ENCODE data around the gene GMPR. TPM values are rescaled to one million over a fixed set of nuclear protein-coding genes. Genes with fewer than 3 reads are reported as not detected.

Gene GMPR
- total and polyA plus RNA-seq, 2 donors (not counting 3 experiments of a cell fraction or from before 2014, with no cell fraction given), result 36.3 to 64.0 TPM

DNA sequence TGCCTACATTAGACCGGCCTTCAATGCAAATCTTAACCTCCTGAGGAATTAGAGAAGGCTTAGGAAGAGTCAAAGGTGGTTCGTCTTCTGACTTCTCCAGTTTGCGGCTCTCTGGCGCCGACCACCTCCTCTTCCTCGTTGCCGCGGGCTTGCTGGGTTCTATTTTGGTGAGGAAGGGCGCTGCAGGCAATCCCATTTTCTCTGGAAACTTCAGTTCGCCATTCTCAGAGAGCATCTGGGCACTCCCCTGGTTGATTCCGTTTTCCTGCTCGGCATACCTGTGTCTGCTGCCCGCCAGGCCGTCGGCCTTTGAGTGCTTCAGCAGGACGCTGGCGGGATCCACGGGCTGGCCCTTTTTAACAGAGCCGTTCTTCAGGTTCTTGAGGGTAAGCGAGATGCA, 67.9 kb downstream of the GMPR start:
- no peaks in the 10 kb centered on the region for H3K79me2 ChIP-seq (ENCODE audit: control insufficient read depth, insufficient read depth, low read length)
- intact Hi-C loops (cut with micrococcal nuclease) (no loop called here), dilution Hi-C loops (cut with MboI; ENCODE audit: extremely low pct_ligation_motif_present, low sequenced_read_pairs) (no loop called here)
- TF ChIP-seq FOS (IDR thresholded peaks at IDR 0.05; ENCODE audit: borderline replicate concordance, insufficient read depth, low read length) (no peak), MYC (IDR thresholded peaks at IDR 0.05; ENCODE audit: low read depth, low read length) (no peak), POLR2AphosphoS5 (IDR thresholded peaks at IDR 0.05; ENCODE audit: insufficient read depth, low read depth, low read length) (no peak), POLR2A (IDR thresholded peaks at IDR 0.05; ENCODE audit: low read depth, low read length) (no peak), GATA2 (IDR thresholded peaks at IDR 0.05; ENCODE audit: insufficient read depth, insufficient read length, low read depth, low read length) (no peak), EZH2 (IDR thresholded peaks at IDR 0.05; ENCODE audit: borderline replicate concordance, low read depth, low read length, severe bottlenecking) (no peak), JUN (IDR thresholded peaks at IDR 0.05; ENCODE audit: borderline replicate concordance, insufficient read depth, insufficient read length, low read depth) (no peak)
- TF ChIP-seq, protein P1, sequence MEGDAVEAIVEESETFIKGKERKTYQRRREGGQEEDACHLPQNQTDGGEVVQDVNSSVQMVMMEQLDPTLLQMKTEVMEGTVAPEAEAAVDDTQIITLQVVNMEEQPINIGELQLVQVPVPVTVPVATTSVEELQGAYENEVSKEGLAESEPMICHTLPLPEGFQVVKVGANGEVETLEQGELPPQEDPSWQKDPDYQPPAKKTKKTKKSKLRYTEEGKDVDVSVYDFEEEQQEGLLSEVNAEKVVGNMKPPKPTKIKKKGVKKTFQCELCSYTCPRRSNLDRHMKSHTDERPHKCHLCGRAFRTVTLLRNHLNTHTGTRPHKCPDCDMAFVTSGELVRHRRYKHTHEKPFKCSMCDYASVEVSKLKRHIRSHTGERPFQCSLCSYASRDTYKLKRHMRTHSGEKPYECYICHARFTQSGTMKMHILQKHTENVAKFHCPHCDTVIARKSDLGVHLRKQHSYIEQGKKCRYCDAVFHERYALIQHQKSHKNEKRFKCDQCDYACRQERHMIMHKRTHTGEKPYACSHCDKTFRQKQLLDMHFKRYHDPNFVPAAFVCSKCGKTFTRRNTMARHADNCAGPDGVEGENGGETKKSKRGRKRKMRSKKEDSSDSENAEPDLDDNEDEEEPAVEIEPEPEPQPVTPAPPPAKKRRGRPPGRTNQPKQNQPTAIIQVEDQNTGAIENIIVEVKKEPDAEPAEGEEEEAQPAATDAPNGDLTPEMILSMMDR (IDR thresholded peaks at IDR 0.05; ENCODE audit: extremely low read depth in 1 of 2, insufficient read depth in 1 of 2, low read depth in 1 of 2, low read length in 2 of 2), result no peak
- TF ChIP-seq, protein P2, sequence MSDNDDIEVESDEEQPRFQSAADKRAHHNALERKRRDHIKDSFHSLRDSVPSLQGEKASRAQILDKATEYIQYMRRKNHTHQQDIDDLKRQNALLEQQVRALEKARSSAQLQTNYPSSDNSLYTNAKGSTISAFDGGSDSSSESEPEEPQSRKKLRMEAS (IDR thresholded peaks at IDR 0.05; ENCODE audit: insufficient read depth, insufficient read length), result no peak
- no TSS peak for BruUV-seq (replicated peaks)
- no peak overlapping the region for H2AFZ ChIP-seq (ENCODE audit: low read depth, low read length)
- no peak for FAIRE-seq
- ChIA-PET POLR2A (no interaction called here), CTCF (interaction anchor here (0.6 kb wide), 1 partner anchor 18 kb away, joined by 3 read pairs; no protein-coding TSS in a partner anchor)
- H3K4me3 ChIP-seq (replicated peaks in 1 of 3; ENCODE audit: insufficient read depth in 1 of 3, low read depth in 1 of 3, low read length in 3 of 3), result no peak overlapping the region
- H3K9me3 ChIP-seq (replicated peaks; ENCODE audit: control insufficient read depth, insufficient read depth, low read length), result no peaks in the 10 kb centered on the region
- no peaks in the 10 kb centered on the region for H4K20me1 ChIP-seq (replicated peaks; ENCODE audit: control insufficient read depth, extremely low read depth, insufficient read depth, low read length)
- no peaks in the 10 kb centered on the region for H3K27me3 ChIP-seq (ENCODE audit: control insufficient read depth in 2 of 2, insufficient read depth in 2 of 2, low read length in 2 of 2)
- H3K4me1 ChIP-seq (ENCODE audit: control insufficient read depth, extremely low read depth, insufficient read depth, low read length), result peaks cover 6% of the 10 kb centered on the region
- H3K9me1 ChIP-seq (replicated peaks; ENCODE audit: control insufficient read depth, extremely low read depth, insufficient read depth, low read length), result no peaks in the 10 kb centered on the region
- DNase-seq (ENCODE audit: low read depth, low spot score), result no peak
- H3K9ac ChIP-seq (replicated peaks; ENCODE audit: extremely low read depth, insufficient read depth, low read length), result no peak overlapping the region
- H3K4me2 ChIP-seq (ENCODE audit: insufficient read depth, low read length), result no peak overlapping the region
- no peak overlapping the region for H3K27ac ChIP-seq (ENCODE audit: insufficient read depth, low read depth, low read length)
- H3K36me3 ChIP-seq (ENCODE audit: control insufficient read depth in 2 of 2, extremely low read depth in 1 of 2, insufficient read depth in 2 of 2, low read length in 2 of 2), result peaks cover 0 to 2% of the 10 kb centered on the region in 2 experiments

All from endothelial cell of umbilical vein (primary cell).